Fibroblast of skin of right biceps (primary cell): ENCODE results near the gene AUH.
A peak's percentile ranks its signal among the peaks of the same experiment; 100 is the strongest.

Experiments
- DNase-seq: peaks from one replicate; pipeline ENCODE4 v3.0.0-alpha.2; 2013

AUH gene

DNA sequence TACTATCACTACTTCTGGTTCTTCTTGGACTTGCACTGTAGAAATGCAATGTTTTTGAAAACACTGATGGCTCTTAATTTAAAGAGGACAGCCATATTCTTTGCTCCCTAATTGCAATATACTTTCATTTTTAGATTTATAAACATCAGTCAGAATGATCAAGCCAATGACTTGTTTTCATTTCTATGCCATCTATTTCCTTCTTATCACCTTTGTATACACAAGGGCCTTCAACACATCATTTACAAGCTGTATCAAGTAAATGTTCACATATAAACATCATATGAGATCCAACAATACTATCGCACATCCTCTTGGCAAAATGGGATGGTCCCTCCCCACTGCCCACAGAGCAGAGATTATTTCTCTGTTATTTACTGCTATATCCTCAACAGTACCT lies 24.9 kb downstream of the AUH start:
- DNase-seq: no peak

DNA sequence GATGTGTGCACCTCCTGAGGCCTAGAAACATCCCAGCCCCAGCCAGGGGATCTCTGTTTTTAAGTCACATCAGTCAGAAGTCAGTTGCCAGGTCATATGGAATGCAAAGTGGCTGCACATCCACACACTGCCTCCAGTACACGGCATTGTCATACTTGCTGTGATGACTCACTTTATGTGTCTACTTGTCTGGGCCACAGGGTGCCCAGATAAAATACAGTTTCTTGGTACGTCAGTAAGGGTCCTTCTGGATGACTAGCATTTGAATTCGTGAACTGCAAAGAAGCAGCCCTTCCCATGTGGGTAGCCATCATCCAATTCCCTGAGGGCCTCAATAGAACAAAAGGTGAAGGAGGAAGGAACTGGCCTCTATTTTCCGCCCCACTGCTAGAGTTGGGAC lies 27.7 kb downstream of the AUH start:
- peak; percentile 33 for DNase-seq

DNA sequence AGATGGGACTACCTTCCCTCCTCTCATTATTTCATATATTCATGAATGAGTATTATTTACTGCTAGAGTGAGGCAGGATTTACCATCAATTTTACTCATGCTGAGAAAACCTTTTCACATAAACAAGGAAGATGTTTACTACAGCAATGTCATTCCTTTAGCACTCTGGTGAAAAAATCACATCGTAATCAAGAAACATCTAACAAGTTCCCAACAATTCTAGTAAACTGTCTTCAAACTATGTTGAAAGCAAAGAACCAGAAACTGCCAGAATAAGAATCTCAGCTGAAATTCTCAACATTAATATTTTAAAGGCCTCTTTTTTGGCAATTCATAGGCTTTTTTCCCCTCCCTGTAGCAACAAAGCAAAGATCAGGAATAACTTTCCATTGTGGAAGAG lies 28.2 kb downstream of the AUH start:
- no peak for DNase-seq

DNA sequence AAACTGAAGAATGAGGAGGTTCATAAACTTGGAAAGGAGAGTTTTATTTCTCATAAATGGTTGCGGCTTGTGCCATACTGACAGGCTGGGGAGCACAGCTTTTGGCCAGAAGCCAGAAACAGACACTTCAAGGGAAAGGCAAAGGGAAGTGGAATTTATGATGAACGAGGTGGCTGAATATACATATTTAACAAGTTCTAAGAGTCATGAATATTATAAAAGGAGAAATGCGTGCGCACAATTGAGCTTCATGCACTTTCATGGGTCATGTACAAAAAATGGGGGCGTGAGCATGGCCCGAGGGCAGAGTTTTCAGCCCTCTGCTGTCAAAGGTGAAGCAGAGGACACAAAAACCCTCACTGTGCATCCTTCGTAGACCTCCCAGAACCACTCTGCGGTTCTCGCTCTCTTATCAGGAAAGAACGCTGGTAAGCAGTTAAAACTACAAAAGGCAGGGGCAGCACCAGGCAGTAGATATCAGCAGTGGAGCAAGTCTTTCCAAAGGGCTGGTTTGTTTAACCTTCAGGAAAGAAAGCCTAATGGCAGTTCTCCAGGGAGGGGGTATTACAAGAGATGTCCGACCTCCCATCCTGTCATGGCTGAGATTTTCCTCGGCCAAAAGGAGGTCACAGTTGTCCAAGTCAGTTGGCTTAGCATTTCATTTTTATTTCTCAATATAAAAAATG lies 29.0 kb downstream of the AUH start:
- DNase-seq: peak; percentile 6

DNA sequence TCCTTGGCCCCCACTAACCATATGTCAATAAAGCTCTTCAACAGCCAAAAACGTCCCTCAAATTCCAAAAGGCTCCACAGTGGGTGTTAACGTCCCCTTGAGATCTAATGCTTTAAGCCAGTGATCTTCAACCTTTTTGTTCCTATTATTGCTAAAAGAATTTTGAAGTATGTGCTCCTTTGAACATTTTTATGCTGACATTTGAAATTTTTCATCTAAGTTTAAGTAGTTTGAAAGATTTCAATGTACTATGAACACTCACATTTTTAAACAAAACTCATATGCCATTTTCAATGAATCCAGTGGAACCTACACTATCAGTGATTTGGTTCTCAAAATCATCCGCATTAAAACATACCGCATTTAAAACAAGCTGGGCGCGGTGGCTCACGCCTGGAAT lies 29.9 kb downstream of the AUH start:
- no peak for DNase-seq

DNA sequence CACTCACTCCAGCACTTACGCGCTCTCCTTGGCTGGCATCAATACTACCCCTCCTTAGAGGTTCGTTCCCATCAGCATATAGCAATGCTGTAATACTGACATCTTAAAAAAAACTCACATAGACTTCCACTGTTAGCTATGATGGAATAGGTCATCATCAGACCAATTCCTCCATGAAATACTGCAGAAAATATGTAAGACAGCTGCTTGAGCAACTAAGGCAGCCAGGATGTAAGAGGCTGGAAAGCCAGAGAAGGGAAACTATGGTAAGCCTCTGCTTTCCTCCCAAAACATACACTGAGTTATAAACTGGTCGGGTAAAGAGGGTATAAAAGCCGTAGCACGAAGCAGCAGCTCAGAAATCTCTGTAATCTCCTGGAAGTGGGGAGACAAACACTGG lies 33.5 kb downstream of the AUH start:
- no peak for DNase-seq

DNA sequence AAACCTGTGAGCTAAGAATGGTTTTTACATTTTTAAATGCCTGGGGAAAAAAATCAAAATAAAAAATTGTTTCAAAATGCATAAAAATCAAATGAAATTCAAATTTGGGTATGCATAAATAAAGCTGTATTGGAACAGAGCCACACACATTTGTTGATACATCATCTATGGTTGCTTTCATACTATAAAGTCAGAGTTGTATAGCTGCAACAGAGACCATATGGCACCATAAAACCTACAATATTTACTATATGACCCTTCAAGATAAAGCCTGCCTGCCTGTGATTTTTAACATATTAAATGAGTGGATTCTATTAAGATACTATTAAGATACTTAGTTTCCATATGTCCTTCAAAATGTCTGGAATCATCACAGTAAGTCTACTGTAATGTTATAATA lies 40.0 kb downstream of the AUH start:
- no peak for DNase-seq

DNA sequence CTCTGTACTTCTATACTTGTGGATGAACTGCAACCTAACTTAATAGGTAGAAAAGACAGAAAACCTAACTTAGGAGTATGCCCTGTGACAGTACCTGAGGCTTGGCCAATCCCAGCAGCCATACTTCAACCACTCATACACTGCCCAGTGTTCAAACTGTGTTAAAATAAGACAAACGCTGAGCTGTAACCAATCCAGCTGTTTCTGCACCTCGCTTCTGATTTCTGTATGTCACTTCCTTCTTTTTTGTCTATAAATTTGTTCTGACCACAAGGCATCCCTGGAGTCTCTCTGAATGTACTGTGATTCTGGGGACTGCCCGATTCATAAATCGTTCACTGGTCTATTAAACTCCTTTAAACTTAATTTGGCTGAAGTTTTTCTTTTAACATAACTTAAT lies 41.4 kb downstream of the AUH start:
- no peak for DNase-seq

DNA sequence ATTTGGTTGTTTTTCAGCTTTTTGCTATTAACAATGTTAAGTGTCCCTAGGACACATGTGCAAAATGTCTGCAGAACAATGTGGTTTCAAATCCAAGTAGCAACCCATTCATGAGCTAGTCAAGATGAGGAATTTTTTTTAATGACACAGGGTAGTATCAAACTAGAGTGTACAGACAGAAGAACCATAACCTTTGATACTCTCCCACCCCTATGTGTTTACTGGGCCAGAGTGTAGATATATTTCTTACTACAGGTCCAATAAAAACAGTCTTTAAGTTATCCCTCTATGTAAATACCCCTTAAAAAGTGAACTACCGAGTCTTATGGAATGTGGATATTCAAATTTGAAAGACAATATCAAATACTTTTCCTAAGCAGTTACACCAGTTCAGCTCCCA lies 45.6 kb downstream of the AUH start:
- no peak for DNase-seq

DNA sequence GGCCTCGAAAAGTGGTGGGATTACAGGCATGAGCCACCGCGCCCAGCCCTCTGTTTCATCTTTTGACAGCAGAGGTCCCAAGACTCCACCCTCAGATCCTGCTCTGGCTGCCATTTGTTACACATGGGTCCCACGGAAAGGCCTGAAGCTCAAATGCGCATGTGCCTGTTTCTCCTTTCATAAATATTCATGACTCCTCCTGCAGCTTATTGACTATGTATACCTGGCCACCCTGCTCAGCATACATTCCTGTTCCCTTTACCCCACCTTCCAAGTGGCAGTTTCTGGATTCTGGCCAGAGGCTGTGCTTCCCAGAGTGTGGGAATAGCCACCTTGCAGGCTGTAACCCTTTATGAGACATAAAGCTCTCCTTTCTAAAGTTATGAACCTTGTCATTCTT lies 46.5 kb downstream of the AUH start:
- no peak for DNase-seq

DNA sequence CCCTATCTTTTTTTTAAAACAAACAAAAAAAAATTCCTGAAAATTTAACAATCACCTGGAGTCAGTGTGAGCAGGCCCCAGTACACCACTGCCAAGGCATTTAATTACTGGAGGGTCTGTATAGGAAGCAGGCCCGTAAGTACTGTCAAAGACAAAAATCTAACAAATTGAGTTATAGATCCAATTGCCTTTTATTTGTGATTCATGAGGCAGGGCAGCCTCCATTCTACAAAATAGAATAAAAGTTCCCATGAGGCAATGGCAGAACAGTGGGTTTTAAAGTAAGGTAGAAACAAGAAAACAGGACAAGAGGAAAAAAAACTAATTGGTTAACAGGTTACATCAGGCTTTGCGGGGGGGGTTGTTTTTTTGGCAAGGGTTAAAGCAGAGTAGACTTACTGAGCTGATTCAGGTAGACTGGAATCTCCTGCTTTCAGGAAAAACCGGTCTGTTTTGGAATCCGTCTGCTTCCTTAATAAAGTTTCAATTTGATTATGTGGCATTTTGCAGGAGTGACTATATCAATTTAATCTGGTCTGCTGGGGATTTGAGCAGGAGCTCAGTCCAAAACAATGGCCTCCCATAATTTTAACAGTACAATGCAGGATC lies 48.9 kb downstream of the AUH start:
- DNase-seq: peak; percentile 64

DNA sequence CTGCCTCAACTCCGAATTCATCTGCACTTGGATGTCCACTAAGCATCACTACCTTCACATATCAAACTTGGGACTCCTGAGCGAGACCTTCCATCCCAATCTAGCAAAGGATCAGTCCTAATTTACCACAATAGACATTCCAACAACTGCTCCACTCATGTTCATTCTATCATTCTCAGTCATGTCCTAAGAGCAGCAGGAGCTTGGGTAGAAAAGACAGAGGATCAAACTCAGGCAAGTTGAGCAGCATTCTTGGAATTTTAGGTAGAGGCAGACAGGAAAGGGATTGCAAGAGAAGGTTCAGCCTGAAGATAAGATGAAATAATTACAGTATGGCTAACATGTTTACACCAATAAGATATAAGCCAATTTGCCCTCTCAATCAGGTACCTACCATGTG lies 51.7 kb downstream of the AUH start:
- no peak for DNase-seq

DNA sequence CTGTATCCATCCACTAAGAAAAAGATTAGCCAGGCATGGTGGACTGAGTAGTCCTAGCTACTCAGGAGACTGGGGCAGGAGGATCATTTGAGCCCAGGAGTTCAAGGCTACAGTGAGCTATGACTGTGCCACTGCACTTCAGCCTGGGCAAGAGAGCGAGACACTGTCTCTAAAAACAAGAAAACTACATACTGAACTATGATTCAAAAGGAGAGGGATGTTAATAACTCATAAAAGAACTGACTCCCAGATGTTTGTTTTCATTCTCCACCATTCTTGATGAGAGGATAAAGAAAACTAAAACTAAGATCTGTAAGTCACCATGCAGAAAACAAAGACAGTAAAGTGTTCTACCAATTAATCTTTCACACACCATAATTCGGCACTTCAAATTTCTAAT lies 53.5 kb downstream of the AUH start:
- DNase-seq: no peak

DNA sequence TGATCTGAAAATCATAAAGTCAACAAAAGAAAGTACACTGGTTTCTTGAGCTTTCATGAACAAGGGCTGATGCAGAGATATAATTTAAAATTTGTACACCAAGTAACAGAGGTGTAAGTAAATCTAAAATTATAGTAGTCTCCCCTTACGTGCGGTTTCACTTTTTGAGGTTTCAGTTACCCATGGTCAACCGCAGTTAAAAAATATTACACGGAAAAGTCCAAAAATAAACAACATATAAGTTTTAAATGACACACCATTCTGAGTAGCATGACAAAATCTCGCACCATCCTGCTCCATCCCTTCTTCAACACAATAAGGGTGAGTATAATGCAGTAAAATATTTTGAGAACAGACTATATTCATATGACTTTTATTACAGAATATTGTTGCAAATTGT lies 54.4 kb downstream of the AUH start:
- no peak for DNase-seq

DNA sequence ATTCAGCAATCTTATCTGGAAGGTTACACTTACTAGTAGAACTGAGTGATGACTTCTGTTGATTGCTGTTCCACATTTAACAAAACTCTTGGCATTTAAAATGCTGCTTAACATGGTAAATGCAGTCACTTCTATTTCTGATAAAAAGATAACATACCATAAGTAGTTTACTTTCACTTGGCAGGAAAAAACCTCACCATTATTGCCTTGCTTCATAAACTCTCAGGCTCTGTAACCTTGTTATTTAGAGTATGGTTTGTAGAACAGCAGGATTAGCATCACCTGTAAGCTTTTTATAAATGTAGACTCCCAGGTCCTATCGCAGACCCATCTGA lies 55.5 kb downstream of the AUH start:
- DNase-seq: no peak

DNA sequence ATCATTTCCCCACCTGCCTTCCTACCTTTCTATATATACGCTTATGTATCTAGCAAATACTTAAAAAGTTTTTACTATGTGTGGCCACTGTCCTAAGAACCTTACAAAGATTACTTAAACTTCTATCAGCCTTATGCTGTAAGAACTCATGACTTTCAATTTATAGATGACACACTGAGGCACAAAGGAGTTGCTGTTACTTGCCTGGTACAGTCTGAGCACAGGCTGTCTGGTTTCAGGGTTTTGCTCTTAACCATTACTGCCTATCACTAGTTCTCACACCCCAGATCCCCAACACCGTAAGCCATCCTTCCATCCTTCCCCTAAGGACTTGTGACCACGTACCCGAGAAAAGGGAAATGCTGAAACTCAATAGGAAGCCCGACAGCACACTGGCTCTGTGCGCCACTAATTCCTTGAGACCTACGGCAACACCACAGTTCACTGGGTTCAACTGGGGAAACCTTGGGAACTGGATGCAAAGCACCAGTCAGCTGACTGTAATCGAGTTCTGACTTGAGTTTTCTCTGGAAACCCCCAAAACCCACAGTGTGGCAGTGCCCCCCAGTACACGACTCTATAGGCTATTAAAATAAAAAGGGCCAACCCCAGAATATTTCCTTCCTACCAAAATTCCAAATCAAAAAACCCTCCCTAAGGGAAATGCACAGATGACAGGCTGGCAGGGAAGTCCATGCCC lies 56.0 kb downstream of the AUH start:
- DNase-seq: no peak

DNA sequence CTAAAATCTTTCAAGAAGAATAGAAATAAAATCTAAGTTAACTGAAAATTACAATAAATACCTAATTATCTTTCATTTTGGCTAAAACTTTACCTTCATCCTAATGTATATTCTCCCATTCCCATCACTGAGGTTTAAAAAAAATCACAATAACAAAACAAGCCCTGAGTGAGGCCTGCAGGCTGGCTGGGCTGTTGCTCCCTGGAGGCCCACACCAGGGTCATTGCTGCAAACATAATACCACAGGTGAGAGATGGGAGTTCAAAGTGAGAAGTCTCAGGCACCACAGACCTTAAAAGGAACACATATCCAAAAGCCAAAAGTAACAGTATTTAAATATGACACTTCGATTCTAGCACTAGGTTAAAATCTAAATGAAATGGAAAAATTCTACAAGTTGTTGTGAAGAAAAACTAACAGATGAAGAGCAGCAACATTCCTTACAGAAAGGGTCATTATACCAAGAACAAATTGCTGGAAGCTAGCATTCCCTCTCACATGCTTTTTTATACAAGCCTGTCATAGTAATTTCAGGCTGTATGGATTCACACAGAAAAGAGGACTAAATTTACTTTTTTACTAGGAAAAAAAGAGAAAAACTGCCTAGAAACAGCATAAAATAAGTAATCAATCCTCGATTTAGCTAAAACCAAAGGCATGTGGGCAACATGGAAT lies 57.8 kb downstream of the AUH start:
- DNase-seq: no peak

DNA sequence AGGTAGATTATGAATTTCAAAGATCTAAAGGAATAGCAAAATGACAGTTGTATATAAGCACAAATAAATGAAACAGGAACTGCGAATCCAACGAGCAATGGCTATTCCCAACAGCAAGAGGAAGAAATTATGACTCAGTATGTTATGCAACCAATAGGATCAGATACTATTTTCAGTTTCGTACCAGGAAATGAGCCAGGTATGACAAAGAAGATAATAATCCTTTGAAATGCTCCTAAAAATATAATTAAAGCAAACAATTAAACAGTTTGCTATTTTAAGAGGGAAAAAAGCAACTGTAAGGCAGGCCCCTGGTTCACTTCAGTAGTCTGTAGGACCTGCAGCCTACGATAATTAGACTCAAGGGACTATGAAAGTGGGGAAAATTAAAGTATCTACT lies 58.9 kb downstream of the AUH start:
- peak; percentile 90 for DNase-seq

DNA sequence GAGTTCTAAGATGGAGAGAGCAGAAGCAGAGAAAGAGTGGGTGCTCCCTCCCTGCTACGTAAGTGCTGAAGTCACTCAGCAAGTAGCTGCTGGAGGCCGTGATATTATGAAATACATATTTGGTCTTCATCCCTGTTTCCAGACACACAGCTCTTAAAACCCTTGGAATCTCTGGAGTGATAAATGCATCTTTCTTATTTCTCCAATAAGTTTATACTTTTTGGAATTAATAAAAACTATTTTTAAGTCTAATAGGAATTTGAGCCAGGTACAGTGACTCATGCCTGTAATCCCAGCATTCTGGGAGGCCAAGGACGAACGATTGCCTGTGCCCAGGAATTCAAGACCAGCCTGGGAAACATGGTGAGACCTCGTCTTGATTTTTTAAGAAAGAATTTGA lies 60.6 kb downstream of the AUH start:
- DNase-seq: peak; percentile 52

DNA sequence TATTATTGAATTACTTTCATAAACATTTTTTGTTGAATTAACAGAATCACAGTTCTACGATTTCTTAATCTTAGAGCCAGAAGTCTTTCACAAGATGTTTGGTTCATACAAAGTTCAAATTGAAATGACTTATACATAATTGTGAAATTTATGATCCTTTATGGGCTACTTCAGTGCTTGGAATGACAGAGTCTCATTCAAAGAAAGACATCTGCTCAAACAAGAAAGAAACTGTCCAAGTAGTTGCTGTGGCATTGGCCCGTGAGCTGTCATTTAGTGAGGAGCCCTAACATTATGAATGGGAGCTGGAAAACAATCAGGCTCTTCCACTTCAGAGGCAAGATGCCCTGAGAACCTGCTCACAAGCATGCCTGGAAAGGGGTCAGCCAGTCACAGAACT lies 63.4 kb downstream of the AUH start:
- DNase-seq: peak; percentile 46

DNA sequence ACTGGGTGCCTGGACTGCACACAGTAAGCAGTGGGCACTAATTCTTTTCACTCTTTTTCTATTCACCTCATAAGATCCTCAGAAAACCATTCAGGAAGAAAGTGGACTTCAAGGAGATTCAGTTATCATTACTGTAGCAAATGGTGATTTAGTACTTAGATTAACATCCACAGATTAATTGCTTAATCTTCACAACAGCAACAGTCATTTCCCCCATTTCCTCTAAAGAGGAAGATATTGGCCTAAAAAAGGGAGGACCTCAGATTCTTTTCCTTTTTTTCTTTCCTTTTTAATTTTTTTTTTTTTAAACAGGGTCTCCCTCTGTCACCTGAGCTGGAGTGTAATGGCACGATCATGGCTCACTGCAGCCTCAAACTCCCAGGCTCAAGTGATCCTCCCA lies 64.4 kb downstream of the AUH start:
- DNase-seq: no peak

DNA sequence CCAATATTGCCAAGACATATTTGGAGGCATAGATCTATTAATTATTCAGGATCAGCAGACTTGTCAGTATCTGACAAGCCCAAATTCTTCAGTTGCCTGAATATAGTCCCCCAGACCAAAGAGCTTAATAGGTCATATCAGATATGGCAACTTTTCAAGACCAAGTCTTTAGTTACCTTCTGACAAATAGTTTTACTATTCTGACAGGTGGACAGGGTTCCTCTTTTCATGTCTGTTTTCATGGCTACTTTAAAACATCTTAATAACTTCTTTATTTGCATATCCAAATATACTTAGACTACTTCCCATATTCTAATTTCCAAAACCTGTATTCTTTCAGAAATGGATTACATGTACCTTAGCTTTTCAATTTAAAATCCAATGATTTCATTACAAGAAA lies 65.4 kb downstream of the AUH start:
- DNase-seq: no peak

DNA sequence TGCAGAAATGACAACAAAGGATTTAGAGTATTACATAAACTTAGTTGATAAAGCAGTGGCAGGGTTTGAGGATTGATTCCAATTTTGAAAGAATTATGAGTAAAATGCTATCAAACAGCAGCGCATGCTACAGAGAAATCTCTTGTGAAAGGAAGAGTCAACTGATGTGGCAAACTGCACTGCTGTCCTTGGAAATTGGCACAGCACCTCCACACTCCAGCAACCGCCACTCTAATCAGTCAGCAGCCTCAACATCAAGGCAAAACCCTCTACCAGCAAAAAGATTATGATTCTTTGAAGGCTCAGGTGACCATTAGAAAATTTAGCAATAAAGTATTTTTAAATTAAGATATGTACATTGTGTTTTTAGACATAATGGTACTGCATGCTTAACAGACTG lies 66.4 kb downstream of the AUH start:
- no peak for DNase-seq

DNA sequence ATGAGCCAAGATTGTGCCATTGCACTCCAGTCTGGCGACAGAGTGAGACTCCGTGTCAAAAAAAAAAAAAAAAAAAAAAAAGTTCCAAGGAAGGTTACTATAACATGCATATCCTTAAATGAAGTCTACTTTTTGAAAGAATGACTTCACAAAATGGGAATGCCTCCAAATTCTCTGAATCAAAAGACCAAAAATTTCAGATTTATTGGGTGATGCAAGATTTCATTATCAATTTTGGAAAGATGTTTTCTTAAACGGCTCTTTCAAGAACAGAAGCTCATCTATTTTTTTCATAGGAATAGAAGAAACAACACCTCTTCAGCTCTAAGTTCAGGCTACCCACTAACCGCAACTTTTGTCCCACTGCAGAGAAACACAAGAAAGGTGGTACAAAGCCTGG lies 69.9 kb downstream of the AUH start:
- peak; percentile 37 for DNase-seq
